NCI-H446 (cell line): ENCODE measurements around the gene NEURL1.
"Not testable (repeated sequence)": the region's sequence is repeated elsewhere in the genome, so short reads cannot be mapped to it uniquely, and the experiment has no call there.

Experiments
- DNase-seq, 2 experiments: peaks; one replicate each; lab custom pipeline; 2025; lab: John Stamatoyannopoulos, UW

Gene NEURL1

DNA sequence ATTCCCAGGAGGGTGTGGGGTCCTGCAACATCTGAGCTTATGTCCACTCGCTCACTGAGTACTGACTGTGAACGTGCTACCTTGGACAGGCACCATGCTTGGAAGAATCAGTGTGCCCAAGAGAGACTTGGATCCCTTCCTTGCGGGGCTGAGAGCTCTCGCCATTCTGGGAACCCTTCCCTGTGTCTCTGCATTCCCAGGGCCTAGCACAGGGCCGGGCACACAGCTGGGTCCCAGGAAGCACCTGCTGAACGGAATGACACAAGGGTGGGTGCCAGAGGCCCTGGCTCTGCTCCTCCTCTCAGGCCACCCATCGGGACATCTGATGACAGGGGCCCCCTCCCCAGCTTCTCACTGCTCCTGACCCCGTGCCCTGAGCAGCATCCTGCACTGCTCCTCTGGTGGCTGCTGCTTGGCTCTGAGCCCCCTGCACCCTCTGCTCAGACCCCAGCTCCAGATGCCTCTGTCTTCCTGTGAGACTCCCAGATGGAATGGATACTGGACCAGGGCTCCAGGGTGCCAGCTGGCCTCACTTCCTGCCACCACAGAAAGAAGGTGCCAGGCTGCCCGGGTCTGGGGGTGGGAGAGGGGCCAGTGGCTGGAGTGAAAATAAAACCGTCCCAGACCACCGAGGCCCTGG is 129.6 kb downstream of the NEURL1 start:
- peak in 1 of 2 experiments; percentile 6 for DNase-seq

GRCh38 chr10:103626178-103626577 is 132.7 kb downstream of the NEURL1 start:
- peak in 1 of 2 experiments; percentile 64 for DNase-seq

DNA sequence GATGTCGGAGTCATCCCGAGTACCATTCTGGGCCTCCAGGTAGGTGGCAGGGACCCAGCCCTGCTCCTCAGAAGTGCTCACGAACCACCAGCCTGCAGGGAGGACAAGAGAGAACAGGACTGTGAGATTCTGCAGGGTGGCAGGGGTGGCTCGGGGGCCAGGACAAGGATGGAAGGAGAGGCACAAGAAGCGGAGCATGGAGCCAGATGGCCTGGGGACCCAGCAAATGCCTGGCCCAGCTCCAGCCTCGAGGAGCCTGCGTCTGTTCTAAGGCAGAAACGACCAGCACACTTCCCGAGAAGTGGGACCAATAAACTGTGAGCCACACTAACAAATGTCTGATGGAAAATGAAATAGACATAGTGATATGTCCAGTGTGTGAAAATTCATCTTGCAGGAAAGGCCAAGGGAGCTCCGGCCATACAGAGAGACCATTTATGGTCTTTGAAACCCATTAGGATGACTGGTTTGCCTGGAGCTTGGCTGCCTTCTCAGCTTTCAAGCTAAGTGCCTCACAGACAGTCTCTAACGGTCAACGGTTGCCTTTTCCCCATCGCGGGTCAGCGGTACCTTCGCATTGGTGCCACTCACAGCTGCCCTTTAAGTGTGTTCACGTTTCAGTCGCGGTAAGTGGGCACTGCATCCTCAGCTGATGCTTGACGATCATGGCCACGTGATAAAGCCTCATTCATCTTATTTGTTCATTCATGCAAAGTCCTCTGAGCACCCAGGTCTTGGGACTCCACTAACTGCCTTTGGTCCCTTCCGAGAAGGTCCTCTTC is 133.8 kb downstream of the NEURL1 start:
- peak in 1 of 2 experiments; percentile 25 for DNase-seq

GRCh38 chr10:103627893-103628292 is 134.4 kb downstream of the NEURL1 start:
- no peak for DNase-seq

- DNase-seq = no peak
Observed at GRCh38 chr10:103629581-103629980, 136.1 kb downstream of the NEURL1 start.

DNA sequence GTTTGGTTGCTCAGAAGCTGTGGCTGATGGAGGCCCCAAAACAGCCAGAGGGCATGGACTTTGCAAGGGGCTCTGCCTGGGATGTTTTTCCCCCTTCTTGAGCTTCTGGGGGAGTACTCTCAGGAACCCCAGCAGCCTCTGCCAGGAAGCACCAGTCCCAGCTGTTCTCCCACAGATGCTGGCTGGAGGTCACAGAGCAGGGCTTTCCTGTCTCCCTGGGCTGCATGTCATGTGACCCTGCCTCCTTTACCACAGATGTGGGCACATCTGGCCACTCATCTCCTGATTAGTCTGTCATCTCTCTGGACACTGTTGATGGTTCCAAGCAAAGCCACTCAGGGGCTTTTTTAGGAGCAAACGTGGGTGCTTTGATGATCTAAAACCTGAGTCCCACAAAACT is 136.7 kb downstream of the NEURL1 start:
- DNase-seq = no peak

GRCh38 chr10:103632247-103632642 is 138.7 kb downstream of the NEURL1 start:
- DNase-seq = no peak

DNA sequence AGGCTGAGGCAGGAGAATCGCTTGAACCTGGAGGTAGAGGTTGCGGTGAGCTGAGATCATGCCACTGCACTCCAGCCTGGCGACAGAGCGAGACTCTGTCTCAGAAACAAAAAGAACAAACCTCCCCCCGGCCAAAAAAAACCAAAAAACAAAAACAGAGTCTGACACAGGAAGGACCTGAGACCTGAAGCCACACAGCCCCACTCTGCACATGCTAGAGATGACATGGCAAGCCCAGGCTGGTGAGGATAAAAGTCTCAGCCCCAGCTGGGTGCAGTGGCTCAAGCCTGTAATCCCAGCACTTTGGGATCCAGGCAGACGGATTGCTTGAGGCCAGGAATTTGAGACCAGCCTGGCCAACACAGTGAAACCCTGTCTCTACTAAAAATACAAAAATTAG is 139.4 kb downstream of the NEURL1 start:
- DNase-seq = not testable (repeated sequence)

DNA sequence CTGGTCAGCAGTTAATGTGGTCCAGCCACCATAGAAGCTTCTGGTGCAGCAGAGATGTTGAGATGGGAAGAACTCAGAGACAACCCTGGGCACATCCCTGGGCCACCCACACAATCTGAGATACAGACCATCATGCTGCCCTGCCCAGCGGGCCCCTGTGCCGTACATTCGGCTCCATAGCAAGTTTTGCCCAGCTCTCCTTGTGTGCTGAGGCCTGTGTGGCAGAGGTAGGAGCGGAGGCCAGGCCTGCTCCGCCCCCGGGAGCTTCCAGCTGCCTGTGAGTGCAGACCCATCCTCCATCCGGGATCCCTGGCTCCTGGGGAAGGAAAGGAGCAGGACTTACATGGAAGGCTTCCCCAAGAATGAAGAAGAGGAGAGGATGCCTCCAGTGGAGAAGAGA is 140.3 kb downstream of the NEURL1 start:
- no peak for DNase-seq

- DNase-seq = no peak
Observed at GRCh38 chr10:103635580-103635979, 142.1 kb downstream of the NEURL1 start.

DNA sequence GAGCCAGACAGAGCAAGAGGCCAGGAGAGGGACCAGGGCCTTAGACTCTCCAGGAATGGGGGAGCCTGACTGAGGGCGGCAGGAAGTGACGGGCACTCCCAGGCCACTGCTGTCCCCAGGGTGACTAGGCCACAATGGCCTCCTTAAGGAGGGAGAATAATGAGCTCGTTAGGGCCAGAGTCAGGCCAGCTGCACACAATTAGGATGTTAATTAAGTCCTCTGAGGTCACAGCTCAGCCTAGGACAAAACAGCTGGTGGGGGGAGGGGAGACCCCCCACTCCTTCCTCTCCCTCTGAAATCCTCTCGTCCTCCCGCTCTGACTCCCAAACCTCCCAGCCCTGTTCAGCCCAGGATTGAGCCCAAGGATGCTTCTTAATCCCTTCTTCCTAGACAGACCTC is 143.0 kb downstream of the NEURL1 start:
- DNase-seq = no peak

- no peak for DNase-seq
Observed at GRCh38 chr10:103637011-103637410, 143.5 kb downstream of the NEURL1 start.

GRCh38 chr10:103637927-103638557 is 144.5 kb downstream of the NEURL1 start:
- peak in 1 of 2 experiments; percentile 61 for DNase-seq

DNA sequence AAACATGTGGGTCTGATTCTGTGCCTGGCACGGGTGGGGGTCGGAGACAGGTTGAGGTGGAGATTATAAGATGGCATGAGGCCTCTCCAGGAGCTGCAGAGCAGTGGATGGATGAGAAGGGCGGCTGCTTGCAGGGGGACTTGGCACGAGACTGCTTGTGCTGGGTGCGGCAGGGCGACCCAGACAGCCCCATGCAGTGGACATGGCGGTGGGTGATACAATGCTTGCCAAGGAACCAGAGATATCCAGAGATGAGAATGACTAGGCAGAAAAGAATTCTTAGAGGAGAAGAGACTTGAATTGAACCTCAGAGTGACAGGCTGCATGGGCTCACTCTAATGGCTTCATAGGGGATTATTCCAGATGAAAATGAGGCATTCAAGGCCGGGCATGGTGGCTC is 145.4 kb downstream of the NEURL1 start:
- no peak for DNase-seq

DNA sequence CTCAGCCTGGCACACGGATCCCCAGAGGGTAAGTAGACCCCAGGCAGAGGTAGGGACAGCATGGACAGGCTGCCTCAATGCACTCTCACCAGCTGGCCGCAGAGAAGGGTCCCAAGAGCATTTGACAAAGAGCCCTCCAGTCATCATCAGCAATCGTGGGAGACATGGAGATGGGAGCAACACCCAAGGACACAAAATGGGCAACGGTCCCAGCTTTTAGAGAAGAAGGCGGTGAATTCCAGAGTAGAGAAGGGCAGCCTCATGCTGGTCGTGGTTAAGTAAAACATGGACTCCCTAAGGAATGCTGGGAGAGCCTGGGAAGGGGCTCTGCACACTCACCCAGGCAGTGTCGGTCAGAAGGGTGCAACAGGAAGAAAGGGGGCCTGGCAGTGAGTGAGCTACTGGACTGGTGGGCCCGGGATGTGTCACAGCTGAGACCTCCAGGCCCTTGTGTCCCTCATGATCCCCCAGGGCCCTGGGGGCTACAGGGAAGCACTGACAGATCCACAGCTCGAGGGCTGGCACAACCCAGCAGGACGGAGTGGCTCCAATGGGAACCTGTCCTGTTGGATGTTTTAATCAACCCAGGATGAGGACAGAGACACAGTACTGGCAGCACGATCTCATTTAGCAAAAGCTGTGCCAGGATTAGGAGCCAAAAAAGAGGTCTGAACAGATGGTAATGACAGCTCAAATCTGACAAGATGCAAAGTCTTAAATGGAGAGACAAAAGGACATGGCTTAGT is 147.1 kb downstream of the NEURL1 start:
- peak; percentile 58 to 86 for DNase-seq

- DNase-seq = peak; percentile 26 to 47
Observed at GRCh38 chr10:103641326-103641725, 147.8 kb downstream of the NEURL1 start.
